GM18861 (cell line): Measurements from ENCODE around the gene CROCC2.

Experiments used
- ATAC-seq: cut with Tn5 transposase; IDR thresholded peaks from one replicate; pipeline ENCODE4 v1.9.1; 2021; ENCODE audit not compliant: unreplicated experiment

CROCC2 gene

DNA sequence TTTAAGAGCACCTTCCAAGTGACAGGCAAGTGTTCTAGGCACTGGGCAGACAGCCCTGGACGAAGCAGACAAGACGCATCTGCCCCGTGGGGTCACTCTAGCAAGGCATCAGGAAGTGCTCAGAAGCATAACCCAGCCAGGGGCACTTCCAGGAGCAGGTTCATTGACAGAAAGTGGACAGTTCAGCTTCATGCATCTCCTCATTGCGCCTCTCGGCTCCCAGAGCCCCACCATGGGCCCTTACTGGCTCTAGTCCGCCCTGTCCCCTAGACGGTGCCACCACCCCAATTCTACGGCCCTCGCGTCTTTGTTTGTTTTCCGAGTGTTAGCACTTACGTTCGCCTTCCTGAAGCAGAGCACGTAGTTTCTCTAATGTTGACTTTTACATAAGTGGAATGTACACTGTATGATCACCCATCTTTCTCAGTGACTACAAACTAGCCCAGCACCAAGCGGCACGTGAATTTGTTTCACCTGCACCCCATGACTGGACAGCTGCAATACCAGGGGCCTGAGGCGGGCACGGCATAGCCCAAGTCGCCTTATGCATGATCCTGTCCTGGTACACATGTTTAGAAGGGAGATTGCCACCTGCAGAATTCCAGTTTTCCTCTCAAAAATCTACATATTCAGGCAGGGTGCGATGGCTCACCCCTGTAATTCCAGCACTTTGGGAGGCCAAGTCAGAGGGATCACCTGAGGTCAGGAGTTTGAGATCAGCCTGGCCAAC, 125.5 kb downstream of the CROCC2 start:
- ATAC-seq = no peak

DNA sequence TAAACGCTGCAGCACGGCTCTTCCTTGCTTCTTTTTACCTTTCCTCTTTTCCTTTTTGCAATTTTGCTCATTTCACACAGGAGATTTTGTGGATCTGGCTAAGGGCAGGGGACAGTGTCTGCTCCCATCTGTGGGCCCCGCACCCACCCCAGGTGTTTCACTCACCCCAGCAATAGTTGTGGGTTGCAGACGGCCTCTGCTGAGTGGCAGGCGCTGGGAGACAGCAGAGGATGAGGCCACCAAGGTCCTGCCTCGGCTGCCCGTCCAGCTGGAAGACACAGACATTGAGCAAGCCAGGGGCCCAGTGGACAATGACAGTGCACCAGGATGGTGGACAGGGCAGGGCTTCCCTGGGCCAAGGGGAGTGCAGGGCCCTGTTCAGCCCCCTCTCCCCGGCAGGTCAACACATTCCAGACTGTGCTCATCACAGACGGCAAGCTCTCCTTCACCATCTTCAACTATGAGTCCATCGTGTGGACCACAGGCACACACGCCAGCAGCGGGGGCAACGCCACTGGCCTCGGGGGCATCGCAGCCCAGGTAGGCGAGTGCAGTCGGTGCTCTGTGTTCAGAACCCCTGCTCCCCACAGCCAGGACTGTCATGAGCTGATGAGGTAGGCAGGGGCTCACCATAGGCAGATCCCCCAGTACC, 127.3 kb downstream of the CROCC2 start:
- ATAC-seq = no peak

DNA sequence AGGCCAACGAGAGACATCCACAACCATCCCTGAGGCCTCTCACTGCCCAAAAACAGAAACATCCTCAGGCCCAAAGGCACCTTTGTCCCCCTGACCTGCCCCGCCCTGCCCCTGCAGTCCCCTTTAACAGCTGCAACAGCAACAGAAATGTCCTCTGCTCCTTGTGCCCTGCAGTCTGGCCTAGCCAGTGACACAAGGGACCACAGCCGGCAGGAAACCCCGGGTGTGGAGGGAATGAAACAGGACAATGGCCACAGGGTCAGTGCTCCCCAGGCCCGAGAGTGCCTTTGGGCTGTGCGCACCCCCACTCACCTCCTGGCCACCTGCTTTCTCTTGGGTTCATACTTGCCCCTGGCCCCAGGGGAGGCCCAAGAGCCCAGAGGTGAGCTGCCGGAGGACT, 127.9 kb downstream of the CROCC2 start:
- ATAC-seq = no peak

DNA sequence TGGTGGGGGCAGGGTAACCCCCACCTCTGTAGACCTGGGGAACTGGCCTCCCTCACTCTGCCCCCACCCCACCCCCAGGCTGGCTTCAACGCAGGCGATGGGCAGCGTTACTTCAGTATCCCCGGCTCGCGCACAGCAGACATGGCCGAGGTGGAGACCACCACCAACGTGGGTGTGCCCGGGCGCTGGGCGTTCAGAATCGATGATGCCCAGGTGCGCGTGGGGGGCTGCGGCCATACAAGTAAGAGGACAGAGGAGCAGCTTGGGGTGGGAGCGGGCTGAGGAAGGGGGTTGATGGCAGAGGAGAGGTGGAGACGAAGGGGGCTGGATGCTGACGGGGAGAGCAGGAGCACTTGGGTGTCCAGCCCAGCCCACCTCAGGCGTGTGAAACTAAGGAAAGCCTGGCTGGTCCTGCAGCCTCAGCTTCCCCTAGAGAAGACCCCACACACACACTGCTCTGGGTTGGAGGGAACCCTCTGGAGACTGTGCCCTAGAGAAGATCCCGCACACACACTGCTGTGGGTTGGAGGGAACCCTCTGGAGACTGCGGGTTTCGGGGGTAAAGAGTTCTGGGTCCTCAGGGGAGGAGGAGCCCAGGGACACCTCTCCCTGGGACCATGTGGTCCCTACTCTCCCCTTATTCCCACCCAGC, 128.5 kb downstream of the CROCC2 start:
- no peak for ATAC-seq

DNA sequence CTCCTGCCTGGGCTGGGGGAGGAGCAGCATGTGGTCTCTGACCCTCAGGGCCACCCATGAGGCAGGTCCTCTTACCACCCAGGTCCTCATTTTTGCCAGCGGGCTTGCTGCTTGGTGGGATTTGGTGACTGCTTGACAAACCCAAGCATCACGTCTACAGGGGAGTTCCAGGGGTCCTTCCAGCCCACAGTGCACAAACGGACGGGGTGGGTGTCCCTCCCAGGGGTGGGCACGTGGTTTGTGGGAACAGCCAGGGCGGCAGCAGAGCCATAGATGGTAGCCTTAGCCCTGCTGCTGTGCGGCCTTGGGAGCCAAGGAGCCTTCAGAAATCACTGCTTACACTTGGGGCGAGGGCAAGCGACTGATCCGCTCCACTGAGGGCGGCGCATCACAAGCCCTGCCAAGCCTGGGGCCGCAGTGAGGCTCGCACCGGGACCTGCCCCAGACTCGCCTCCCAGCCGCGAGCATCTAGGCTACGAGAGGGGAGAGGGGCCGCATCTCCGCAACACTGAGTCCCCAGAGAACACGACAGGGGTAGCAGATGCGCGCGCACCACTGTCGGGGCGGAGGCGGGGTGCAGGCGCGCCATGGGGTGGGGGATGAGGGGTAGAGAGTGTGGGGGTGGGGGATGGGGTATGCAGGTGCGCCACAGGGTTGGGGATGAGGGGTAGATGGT, 129.1 kb downstream of the CROCC2 start:
- ATAC-seq = no peak

DNA sequence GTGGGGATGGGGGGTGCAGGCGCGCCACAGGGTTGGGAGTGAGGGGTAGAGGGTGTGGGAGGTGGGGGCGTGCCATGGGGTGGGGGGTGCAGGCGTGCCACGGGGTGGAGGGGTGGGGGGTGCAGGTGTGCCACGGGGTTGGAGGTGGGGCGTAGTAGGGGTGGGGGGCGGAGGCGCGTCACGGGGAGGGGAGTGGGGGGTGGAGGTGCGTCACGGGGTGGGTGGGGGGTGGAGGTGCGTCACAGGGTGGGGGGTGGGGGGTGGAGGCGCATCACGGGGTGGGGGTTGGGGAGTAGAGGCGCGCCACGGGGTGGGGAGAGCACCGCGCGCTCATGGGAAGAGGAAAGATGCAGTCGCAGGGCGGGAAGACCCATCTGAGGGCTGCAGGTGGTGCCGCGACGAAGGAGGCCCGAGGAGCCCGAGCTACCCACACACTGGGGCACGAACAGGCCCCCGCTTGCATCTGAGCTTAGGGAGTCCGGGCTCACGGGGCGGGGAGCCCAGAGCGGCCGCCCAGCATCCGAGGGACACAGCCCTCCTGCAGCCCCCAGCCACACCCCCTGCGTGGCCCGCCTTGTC, 129.8 kb downstream of the CROCC2 start:
- peak; percentile 4 for ATAC-seq

DNA sequence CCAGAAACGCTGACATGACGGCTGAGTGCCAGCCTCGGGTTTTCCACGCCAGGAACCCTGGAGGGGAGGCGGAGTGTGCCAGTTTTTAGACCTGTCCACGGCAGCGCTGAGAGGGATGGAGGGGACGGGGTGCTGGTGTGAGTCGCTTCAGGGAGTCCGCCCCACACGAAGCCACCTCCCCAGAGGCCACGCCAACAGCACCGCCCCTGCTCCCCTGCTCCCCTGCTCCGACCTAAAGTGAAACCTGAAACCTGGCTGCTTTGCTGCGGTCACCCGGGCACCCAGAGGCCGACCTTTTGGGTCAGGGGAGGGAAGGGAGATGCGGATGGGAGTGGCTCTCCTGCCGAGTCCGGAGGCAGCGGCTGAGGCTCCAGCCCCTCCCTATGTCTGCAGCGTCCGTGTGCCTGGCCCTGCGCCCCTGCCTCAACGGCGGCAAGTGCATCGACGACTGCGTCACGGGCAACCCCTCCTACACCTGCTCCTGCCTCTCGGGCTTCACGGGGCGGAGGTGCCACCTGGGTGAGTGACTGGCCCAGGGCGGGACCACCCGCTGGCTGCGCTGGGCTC, 130.3 kb downstream of the CROCC2 start:
- peak; percentile 46 for ATAC-seq

DNA sequence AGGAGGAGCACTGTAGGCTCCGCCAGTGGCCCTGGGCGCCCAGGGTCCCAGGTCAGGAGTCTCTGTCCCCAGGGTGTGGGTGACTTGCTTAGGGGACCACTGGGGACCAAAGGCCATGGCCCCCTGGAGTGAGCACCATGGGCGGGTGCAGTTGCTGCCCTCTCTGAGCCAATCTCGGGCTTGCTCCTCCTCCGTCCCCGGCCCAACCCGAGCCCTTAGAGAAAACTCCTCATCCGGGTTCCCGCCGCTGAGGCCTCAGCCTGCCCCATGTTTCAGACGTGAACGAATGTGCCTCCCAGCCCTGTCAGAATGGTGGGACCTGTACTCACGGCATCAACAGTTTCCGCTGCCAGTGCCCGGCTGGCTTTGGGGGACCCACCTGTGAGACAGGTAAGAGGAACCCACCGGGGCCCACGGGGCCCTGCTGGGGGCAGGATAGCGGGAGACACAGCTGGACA, 130.9 kb downstream of the CROCC2 start:
- peak; percentile 25 for ATAC-seq

DNA sequence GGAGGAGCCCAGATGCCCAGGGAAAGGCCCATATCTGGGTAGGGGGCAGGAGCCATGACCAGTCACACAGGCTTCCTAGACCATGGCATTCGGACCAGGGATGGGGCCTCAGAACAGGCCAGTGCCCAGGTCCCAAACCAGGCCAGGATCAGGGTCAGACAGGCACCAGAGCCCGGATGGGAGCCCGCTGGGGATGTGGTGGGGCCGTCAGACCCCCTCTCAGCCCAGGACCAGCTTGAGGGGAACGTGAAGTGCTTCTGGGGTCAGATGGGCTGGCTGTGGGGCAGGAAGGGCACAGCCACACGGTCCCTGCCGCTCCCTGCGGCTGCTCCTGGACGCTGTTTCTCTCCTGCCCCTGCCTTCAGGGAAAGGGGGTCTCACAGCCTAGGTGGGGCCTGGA, 131.4 kb downstream of the CROCC2 start:
- no peak for ATAC-seq

DNA sequence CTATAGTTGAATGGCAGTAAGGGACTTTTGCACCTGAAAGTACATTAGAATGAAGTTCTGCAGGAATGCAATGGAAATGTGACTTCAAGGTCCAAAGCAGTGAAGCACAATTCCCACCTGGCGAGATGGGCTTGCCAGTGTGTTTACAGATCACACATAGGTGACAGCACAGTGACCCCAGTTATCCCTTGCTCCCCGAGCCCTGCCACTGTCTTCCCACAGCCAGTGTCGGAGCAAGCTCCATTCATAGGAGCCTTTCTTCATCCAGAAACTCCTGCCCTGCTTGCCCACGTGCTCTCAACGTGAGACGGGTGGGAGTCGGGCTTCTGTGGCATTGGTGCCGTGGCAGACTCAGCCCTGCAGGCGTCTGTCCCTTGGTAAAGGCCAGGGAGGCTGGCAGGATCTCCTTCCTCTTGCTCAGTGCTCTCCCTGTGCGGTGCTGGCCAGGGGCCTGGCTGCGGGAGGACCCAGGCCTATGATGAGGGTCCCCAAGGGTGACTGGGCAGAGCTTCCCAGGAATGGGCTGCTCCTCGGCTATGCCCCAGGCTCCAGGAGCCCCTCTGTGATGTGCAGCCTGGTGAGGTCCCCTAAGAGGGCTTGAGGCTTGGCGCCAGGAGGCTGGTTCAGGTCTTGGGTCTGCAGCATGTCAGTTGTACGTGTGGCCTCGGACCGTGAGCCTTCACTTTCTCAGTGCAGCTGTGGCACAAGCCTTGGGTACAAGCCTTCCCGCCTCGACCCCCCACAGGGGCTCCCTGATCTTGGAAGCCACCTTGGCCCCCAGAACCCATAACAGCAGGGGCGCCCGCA, 132.4 kb downstream of the CROCC2 start:
- no peak for ATAC-seq

DNA sequence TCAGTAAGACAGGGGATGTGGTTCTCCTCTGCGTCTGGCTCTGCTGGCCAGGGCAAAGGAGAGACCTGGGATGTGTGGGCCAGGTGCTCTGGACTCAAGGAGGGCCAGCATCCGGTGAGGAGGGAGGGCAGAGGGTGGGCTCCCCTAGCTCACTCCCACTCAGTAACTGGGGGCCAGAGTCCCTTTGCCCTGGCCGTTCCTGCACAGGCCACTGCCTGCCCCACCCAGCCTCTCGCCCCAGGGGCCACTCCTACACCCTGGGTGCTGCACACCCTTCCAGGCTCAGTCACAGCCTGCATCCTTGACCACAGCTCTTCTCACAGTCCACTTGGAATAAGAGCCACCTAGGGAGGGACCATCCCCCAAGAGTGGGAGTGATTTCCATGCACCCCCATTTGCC, 133.3 kb downstream of the CROCC2 start:
- no peak for ATAC-seq

DNA sequence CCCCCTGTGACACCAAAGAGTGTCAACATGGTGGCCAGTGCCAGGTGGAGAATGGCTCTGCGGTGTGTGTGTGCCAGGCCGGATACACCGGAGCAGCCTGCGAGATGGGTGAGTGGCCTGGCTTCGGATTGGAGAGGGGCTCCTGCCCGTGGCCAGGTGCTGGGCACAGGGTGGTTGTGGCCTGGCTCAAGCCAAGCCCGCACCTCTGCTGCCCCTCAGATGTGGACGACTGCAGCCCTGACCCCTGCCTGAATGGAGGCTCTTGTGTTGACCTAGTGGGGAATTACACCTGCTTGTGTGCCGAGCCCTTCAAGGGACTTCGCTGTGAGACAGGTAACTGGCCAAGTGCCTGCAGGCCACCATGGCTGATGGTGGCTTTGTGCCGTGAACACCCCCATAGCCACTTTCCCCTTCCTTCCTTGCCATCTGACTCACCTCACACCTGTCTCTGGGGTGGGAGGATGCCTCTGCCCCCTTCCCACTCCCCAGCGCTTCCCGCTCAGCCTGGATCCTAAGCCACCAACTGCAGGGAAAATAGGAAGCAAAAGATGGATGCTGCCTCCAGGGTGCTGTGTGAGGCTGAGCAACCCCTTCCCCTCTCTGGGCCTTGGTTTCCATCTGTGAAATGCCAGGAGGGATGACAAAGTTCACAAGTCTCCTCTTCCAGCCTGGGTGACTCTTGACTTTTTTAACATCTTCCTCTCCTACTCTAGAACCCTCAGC, 134.1 kb downstream of the CROCC2 start:
- no peak for ATAC-seq

DNA sequence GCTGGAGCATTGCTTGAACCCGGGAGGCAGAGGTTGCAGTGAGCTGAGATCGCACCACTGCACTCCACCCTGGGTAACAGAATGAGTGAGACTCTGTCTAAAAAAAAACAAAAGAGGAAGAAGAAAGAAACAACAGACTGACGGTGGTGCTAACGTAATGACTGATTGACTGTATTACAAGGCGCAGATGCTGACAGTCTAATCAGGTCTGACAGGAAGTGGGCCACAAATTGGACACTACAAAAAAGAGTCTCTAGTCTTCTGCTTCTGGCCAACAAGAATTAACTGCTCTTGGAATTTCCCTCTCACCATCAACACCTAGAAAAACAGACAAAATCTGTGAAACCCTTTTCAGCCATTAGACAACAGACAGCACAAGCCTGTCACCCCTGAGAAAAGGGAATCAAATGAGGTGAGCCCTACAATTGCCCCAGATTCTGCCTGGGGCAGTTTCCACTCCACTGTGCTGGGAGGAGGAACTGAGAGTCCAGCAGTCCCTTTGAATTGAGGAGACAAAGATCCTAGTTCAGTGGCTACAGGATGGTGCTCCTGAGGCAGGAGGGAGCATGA, 135.5 kb downstream of the CROCC2 start:
- peak; percentile 67 for ATAC-seq
